OCI-LY1 (cell line): ENCODE results near the gene ANKRD34A.

Source experiments
- CTCF ChIP-seq: fragments of 200-600 bp; sonication (generic), shearing (Covaris generic); IDR thresholded peaks from 2 replicates; pipeline ENCODE4 v1.5.1; 2017; ENCODE audit warnings: mild to moderate bottlenecking, antibody characterized with exemption, low read length, moderate library complexity, mixed read lengths
- EZH2 ChIP-seq: fragments of 200-600 bp; sonication (generic), shearing (Covaris generic); IDR thresholded peaks from 2 replicates; pipeline ENCODE4 v1.8.0; 2017; ENCODE audit warnings: borderline replicate concordance, mixed run types, mild to moderate bottlenecking, antibody characterized with exemption, low read length, moderate library complexity, mixed read lengths

- TF ChIP-seq CTCF (no peak), EZH2 (no peak)
These were observed 5.6 kb downstream of the ANKRD34A start for GRCh38 chr1:145958734-145959133.
